Kidney glomerular epithelial cell (primary cell): ENCODE measurements around the gene USP11.
A peak's percentile ranks its signal among the peaks of the same experiment; 100 is the strongest.

Experiments used
- DNase-seq: peaks from one replicate; lab custom pipeline; 2025; lab: John Stamatoyannopoulos, UW

Gene USP11

GRCh38 chrX:47232803-47233332 lies at the start of gene USP11:
TSS of gene USP11 (plus strand) at chrX:47233009. CDS start at chrX:47233044, 35 bp downstream.
- DNase-seq = peak; percentile 6

- DNase-seq = no peak
Observed at GRCh38 chrX:47184486-47184885, 48.3 kb upstream of the USP11 start.

- no peak for DNase-seq
Observed at GRCh38 chrX:47185241-47185640, 47.6 kb upstream of the USP11 start.

- no peak for DNase-seq
Observed at GRCh38 chrX:47186096-47186740, 46.6 kb upstream of the USP11 start.

GRCh38 chrX:47187106-47187677 lies 45.6 kb upstream of the USP11 start:
- no peak for DNase-seq

- DNase-seq = no peak
Observed at GRCh38 chrX:47189906-47190305, 42.9 kb upstream of the USP11 start.

- DNase-seq = peak; percentile 56
Observed at GRCh38 chrX:47190445-47191269, 42.2 kb upstream of the USP11 start.

GRCh38 chrX:47191331-47191730 lies 41.5 kb upstream of the USP11 start:
- no peak for DNase-seq

- DNase-seq = no peak
Observed at GRCh38 chrX:47191806-47192401, 40.9 kb upstream of the USP11 start.

GRCh38 chrX:47193475-47194193 lies 39.2 kb upstream of the USP11 start, which contains the start of gene UBA1:
TSS of gene UBA1 (plus strand) at chrX:47193829. CDS start at chrX:47198803, 4,974 bp downstream.
- DNase-seq = peak; percentile 92

GRCh38 chrX:47194194-47194787 lies 38.5 kb upstream of the USP11 start:
- no peak for DNase-seq

- DNase-seq = no peak
Observed at GRCh38 chrX:47196098-47196497, 36.7 kb upstream of the USP11 start.

- DNase-seq = no peak
Observed at GRCh38 chrX:47197526-47197925, 35.3 kb upstream of the USP11 start.

GRCh38 chrX:47198026-47198686 lies 34.7 kb upstream of the USP11 start:
- no peak for DNase-seq

- DNase-seq = no peak
Observed at GRCh38 chrX:47198687-47199080, 34.1 kb upstream of the USP11 start.

GRCh38 chrX:47199286-47199685 lies 33.5 kb upstream of the USP11 start:
- DNase-seq = no peak

- DNase-seq = no peak
Observed at GRCh38 chrX:47200385-47201150, 32.2 kb upstream of the USP11 start.

GRCh38 chrX:47201345-47201944 lies 31.4 kb upstream of the USP11 start:
- no peak for DNase-seq

- DNase-seq = no peak
Observed at GRCh38 chrX:47202316-47202715, 30.5 kb upstream of the USP11 start.

GRCh38 chrX:47202877-47203276 lies 29.9 kb upstream of the USP11 start:
- no peak for DNase-seq
